Loucy (cell line): ENCODE measurements around the gene ZNF804A.

Source experiments
- CTCF ChIP-seq: fragments of 200-600 bp; sonication (generic); conservative IDR thresholded peaks from 2 replicates; pipeline ENCODE4 v1.5.1; 2014; ENCODE audit warnings: mild to moderate bottlenecking, antibody characterized with exemption, low read length
- EZH2phosphoT487 ChIP-seq: fragments of 200-600 bp; IDR thresholded peaks from 2 replicates; pipeline ENCODE4 v1.6.1; 2018; ENCODE audit warnings: antibody characterized with exemption, mild to moderate bottlenecking, moderate library complexity, borderline replicate concordance

GRCh38 chr2:184890311-184890710 is 292.0 kb downstream of the ZNF804A start:
- TF ChIP-seq CTCF, result no peak
- no peak for TF ChIP-seq EZH2phosphoT487
